Measurements from ENCODE around the gene NPM3.

GRCh38 chr10:101772017-101772894 is 11.0 kb downstream of the NPM3 start:
- TF ChIP-seq CTCF (conservative IDR thresholded peaks at IDR 0.05; ENCODE audit: low read depth, low read length), result no peak
- TF ChIP-seq EZH2 (IDR thresholded peaks at IDR 0.05; ENCODE audit: low read length, unreplicated experiment), result no peak
